ENCODE measurements around the gene NT5DC4. TPM values are rescaled to one million over a fixed set of nuclear protein-coding genes. Genes with fewer than 3 reads are reported as not detected.

Gene NT5DC4
- polyA plus RNA-seq (2013) = not detected in 2 replicates

- Histone ChIP-seq H2AFZ (ENCODE audit: insufficient read depth, low read length, poor library complexity) (no peak within 1 kb of the TSS), H3K79me2 (ENCODE audit: control insufficient read depth, insufficient read depth, low read length, poor library complexity) (no peaks in the 10 kb centered on the region), H3K4me2 (ENCODE audit: low read length) (no peak within 1 kb of the TSS), H3K23ac (ENCODE audit: low read length) (no peak within 1 kb of the TSS), H3K18ac (ENCODE audit: low read length) (no peak within 1 kb of the TSS), H3K36me3 (ENCODE audit: control insufficient read depth in 1 of 2, insufficient read depth in 2 of 2, low read length in 2 of 2) (no peaks in the 10 kb centered on the region), H4K8ac (ENCODE audit: low read depth, low read length) (no peak within 1 kb of the TSS), H3K27ac (ENCODE audit: low read depth, low read length) (no peak within 1 kb of the TSS), H3K4ac (ENCODE audit: low read depth, low read length) (no peak within 1 kb of the TSS), H2AK5ac (ENCODE audit: low read length) (no peak within 1 kb of the TSS), H3K4me3 (ENCODE audit: low read depth, low read length) (no peak within 1 kb of the TSS), H4K12ac (ENCODE audit: low read depth, low read length) (no peak within 1 kb of the TSS), H3K14ac (ENCODE audit: low read length) (no peak within 1 kb of the TSS), H3K79me1 (ENCODE audit: low read length) (no peaks in the 10 kb centered on the region), H3K4me1 (ENCODE audit: control insufficient read depth in 1 of 2, insufficient read depth in 2 of 2, low read length in 2 of 2) (no peaks in the 10 kb centered on the region), H4K91ac (ENCODE audit: low read depth, low read length) (no peak within 1 kb of the TSS), H2BK5ac (ENCODE audit: low read depth, low read length, poor library complexity) (no peak within 1 kb of the TSS), H3K27me3 (ENCODE audit: insufficient read depth, low read length) (no peaks in the 10 kb centered on the region), H2BK12ac (ENCODE audit: low read length) (no peak within 1 kb of the TSS), H3K9ac (ENCODE audit: low read length) (no peak within 1 kb of the TSS), H2BK120ac (ENCODE audit: insufficient read depth, low read length, poor library complexity) (no peak within 1 kb of the TSS), H3K9me3 (ENCODE audit: insufficient read depth, low read depth, low read length) (peaks cover 2% of the 10 kb centered on the region)
- WGBS (ENCODE audit: extremely low coverage, insufficient coverage, insufficient read length) = no CpG with 5 or more reads among the region's 6 CpGs
- DNase-seq = no peak
Observed at GRCh38 chr2:112720785-112721184, at the start of gene NT5DC4. Gene NT5DC4 (plus strand): TSS chr2:112721020. CDS start chr2:112721080, 60 bp downstream.

GRCh38 chr2:112671801-112672200 is 49.0 kb upstream of the NT5DC4 start:
- H3K79me1 ChIP-seq (ENCODE audit: low read length) = no peaks in the 10 kb centered on the region
- no peaks in the 10 kb centered on the region for H3K79me2 ChIP-seq (ENCODE audit: control insufficient read depth, insufficient read depth, low read length, poor library complexity)
- H3K4ac ChIP-seq (ENCODE audit: low read depth, low read length) = no peak overlapping the region
- H4K8ac ChIP-seq (ENCODE audit: low read depth, low read length) = no peak overlapping the region
- no peak overlapping the region for H2BK120ac ChIP-seq (ENCODE audit: insufficient read depth, low read length, poor library complexity)
- no peak overlapping the region for H3K23ac ChIP-seq (ENCODE audit: low read length)
- H3K4me3 ChIP-seq (ENCODE audit: low read depth, low read length) = no peak overlapping the region
- WGBS (ENCODE audit: extremely low coverage, insufficient coverage, insufficient read length) = no CpG with 5 or more reads among the region's 2 CpGs
- H3K9ac ChIP-seq (ENCODE audit: low read length) = no peak overlapping the region
- H3K18ac ChIP-seq (ENCODE audit: low read length) = no peak overlapping the region
- no peaks in the 10 kb centered on the region for H3K9me3 ChIP-seq (ENCODE audit: insufficient read depth, low read depth, low read length)
- H2AK5ac ChIP-seq (ENCODE audit: low read length) = no peak overlapping the region
- no peak for DNase-seq
- H2AFZ ChIP-seq (ENCODE audit: insufficient read depth, low read length, poor library complexity) = no peak overlapping the region
- no peak overlapping the region for H3K4me2 ChIP-seq (ENCODE audit: low read length)
- no peak overlapping the region for H3K14ac ChIP-seq (ENCODE audit: low read length)
- H3K4me1 ChIP-seq (ENCODE audit: control insufficient read depth in 1 of 2, insufficient read depth in 2 of 2, low read length in 2 of 2) = no peaks in the 10 kb centered on the region
- H4K91ac ChIP-seq (ENCODE audit: low read depth, low read length) = no peak overlapping the region
- H2BK5ac ChIP-seq (ENCODE audit: low read depth, low read length, poor library complexity) = no peak overlapping the region
- no peak overlapping the region for H3K27ac ChIP-seq (ENCODE audit: low read depth, low read length)
- no peak overlapping the region for H4K12ac ChIP-seq (ENCODE audit: low read depth, low read length)
- no peaks in the 10 kb centered on the region for H3K36me3 ChIP-seq (ENCODE audit: control insufficient read depth in 1 of 2, insufficient read depth in 2 of 2, low read length in 2 of 2)
- no peaks in the 10 kb centered on the region for H3K27me3 ChIP-seq (ENCODE audit: insufficient read depth, low read length)
- H2BK12ac ChIP-seq (ENCODE audit: low read length) = no peak overlapping the region

GRCh38 chr2:112673008-112673407 is 47.8 kb upstream of the NT5DC4 start:
- H3K14ac ChIP-seq (ENCODE audit: low read length) = no peak overlapping the region
- no peaks in the 10 kb centered on the region for H3K27me3 ChIP-seq (ENCODE audit: insufficient read depth, low read length)
- no peaks in the 10 kb centered on the region for H3K4me1 ChIP-seq (ENCODE audit: control insufficient read depth in 1 of 2, insufficient read depth in 2 of 2, low read length in 2 of 2)
- no CpG with 5 or more reads among the region's 1 CpG for WGBS (ENCODE audit: extremely low coverage, insufficient coverage, insufficient read length)
- no peaks in the 10 kb centered on the region for H3K79me2 ChIP-seq (ENCODE audit: control insufficient read depth, insufficient read depth, low read length, poor library complexity)
- no peak for DNase-seq
- no peak overlapping the region for H3K4me2 ChIP-seq (ENCODE audit: low read length)
- H4K91ac ChIP-seq (ENCODE audit: low read depth, low read length) = no peak overlapping the region
- no peak overlapping the region for H3K18ac ChIP-seq (ENCODE audit: low read length)
- no peak overlapping the region for H2BK120ac ChIP-seq (ENCODE audit: insufficient read depth, low read length, poor library complexity)
- no peak overlapping the region for H2BK12ac ChIP-seq (ENCODE audit: low read length)
- no peak overlapping the region for H3K9ac ChIP-seq (ENCODE audit: low read length)
- H2AK5ac ChIP-seq (ENCODE audit: low read length) = no peak overlapping the region
- no peak overlapping the region for H3K27ac ChIP-seq (ENCODE audit: low read depth, low read length)
- no peak overlapping the region for H4K12ac ChIP-seq (ENCODE audit: low read depth, low read length)
- H3K4ac ChIP-seq (ENCODE audit: low read depth, low read length) = no peak overlapping the region
- H3K9me3 ChIP-seq (ENCODE audit: insufficient read depth, low read depth, low read length) = no peaks in the 10 kb centered on the region
- H4K8ac ChIP-seq (ENCODE audit: low read depth, low read length) = no peak overlapping the region
- H3K23ac ChIP-seq (ENCODE audit: low read length) = no peak overlapping the region
- H3K79me1 ChIP-seq (ENCODE audit: low read length) = no peaks in the 10 kb centered on the region
- no peak overlapping the region for H3K4me3 ChIP-seq (ENCODE audit: low read depth, low read length)
- H3K36me3 ChIP-seq (ENCODE audit: control insufficient read depth in 1 of 2, insufficient read depth in 2 of 2, low read length in 2 of 2) = no peaks in the 10 kb centered on the region
- H2BK5ac ChIP-seq (ENCODE audit: low read depth, low read length, poor library complexity) = no peak overlapping the region
- H2AFZ ChIP-seq (ENCODE audit: insufficient read depth, low read length, poor library complexity) = no peak overlapping the region

GRCh38 chr2:112674229-112674628 is 46.6 kb upstream of the NT5DC4 start:
- no peak overlapping the region for H2BK12ac ChIP-seq (ENCODE audit: low read length)
- no peak overlapping the region for H3K4me3 ChIP-seq (ENCODE audit: low read depth, low read length)
- H3K18ac ChIP-seq (ENCODE audit: low read length) = no peak overlapping the region
- H3K23ac ChIP-seq (ENCODE audit: low read length) = no peak overlapping the region
- no peak overlapping the region for H2BK5ac ChIP-seq (ENCODE audit: low read depth, low read length, poor library complexity)
- H4K8ac ChIP-seq (ENCODE audit: low read depth, low read length) = no peak overlapping the region
- H3K79me1 ChIP-seq (ENCODE audit: low read length) = no peaks in the 10 kb centered on the region
- no peaks in the 10 kb centered on the region for H3K79me2 ChIP-seq (ENCODE audit: control insufficient read depth, insufficient read depth, low read length, poor library complexity)
- no peaks in the 10 kb centered on the region for H3K27me3 ChIP-seq (ENCODE audit: insufficient read depth, low read length)
- H3K14ac ChIP-seq (ENCODE audit: low read length) = no peak overlapping the region
- no CpG with 5 or more reads among the region's 12 CpGs for WGBS (ENCODE audit: extremely low coverage, insufficient coverage, insufficient read length)
- no peak overlapping the region for H3K27ac ChIP-seq (ENCODE audit: low read depth, low read length)
- no peak overlapping the region for H4K91ac ChIP-seq (ENCODE audit: low read depth, low read length)
- no peak overlapping the region for H3K4me2 ChIP-seq (ENCODE audit: low read length)
- H2BK120ac ChIP-seq (ENCODE audit: insufficient read depth, low read length, poor library complexity) = no peak overlapping the region
- H2AK5ac ChIP-seq (ENCODE audit: low read length) = no peak overlapping the region
- no peak overlapping the region for H3K4ac ChIP-seq (ENCODE audit: low read depth, low read length)
- no peak overlapping the region for H3K9ac ChIP-seq (ENCODE audit: low read length)
- DNase-seq = no peak
- no peaks in the 10 kb centered on the region for H3K36me3 ChIP-seq (ENCODE audit: control insufficient read depth in 1 of 2, insufficient read depth in 2 of 2, low read length in 2 of 2)
- no peak overlapping the region for H2AFZ ChIP-seq (ENCODE audit: insufficient read depth, low read length, poor library complexity)
- peaks cover 1% of the 10 kb centered on the region in 2 experiments for H3K4me1 ChIP-seq (ENCODE audit: control insufficient read depth in 1 of 2, insufficient read depth in 2 of 2, low read length in 2 of 2)
- H3K9me3 ChIP-seq (ENCODE audit: insufficient read depth, low read depth, low read length) = no peaks in the 10 kb centered on the region
- no peak overlapping the region for H4K12ac ChIP-seq (ENCODE audit: low read depth, low read length)

All from trophoblast cell (in vitro differentiated cells and primary cell).